Measurements from ENCODE around the gene RAVER1.

RAVER1 gene

DNA sequence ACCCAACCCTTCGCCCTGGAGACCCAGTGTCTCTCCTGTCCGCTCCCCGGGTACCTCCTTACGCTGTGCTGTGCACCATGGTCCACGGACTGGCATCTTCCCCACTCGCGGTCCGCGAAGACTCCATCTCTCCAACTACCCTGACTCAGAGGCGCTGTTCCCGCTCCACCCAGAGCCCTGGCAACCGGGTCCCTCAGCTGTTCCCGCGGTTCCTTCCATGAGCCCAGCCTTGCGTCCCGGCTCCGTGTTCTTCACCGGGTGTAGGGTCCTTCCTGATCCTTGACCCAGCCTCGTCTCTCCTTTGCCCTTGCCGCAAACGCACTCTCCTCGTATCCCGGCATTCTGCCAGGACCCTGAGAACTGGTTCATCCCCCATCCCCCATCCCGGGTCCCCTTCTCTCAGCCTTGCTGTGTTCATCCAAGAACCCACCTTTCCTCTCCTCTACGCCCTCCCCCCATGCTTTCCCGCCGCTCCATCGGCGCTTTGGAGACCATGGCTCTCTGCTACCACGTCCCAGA is 42.9 kb downstream of the RAVER1 start:
- peaks cover 0 to 5% of the 10 kb centered on the region in 2 experiments; a peak in 1 of 3 replicates for H3K36me3 ChIP-seq (ENCODE audit: control insufficient read depth in 2 of 2, insufficient read depth in 1 of 2, low read length in 2 of 2)
- peak overlapping the region; percentile 41 for H3K4me3 ChIP-seq (ENCODE audit: low read depth, low read length)
- no peaks in the 10 kb centered on the region for H3K9me3 ChIP-seq (ENCODE audit: control insufficient read depth, insufficient read depth, low read depth, low read length)
- peaks cover 4% of the 10 kb centered on the region; the same call in 1 of the 2 replicates for H3K4me1 ChIP-seq (ENCODE audit: control insufficient read depth, insufficient read depth, low read length)
- POLR2A ChIA-PET, result interaction anchor here (1.1 to 2.0 kb wide), 8 partner anchors 13 to 90 kb away, joined by 3 to 16 read pairs (median 10); partner anchors contain the start of genes ICAM1, RAVER1 and TYK2
- CTCF ChIA-PET, result interaction anchor here (0.6 to 3.2 kb wide), 5 partner anchors 9 to 126 kb away, joined by 3 to 13 read pairs (median 5); partner anchors contain the start of gene ICAM1
- H3K27ac ChIP-seq (ENCODE audit: extremely low read depth, low read depth, low read length), result no peak overlapping the region
- TF ChIP-seq, protein P1, sequence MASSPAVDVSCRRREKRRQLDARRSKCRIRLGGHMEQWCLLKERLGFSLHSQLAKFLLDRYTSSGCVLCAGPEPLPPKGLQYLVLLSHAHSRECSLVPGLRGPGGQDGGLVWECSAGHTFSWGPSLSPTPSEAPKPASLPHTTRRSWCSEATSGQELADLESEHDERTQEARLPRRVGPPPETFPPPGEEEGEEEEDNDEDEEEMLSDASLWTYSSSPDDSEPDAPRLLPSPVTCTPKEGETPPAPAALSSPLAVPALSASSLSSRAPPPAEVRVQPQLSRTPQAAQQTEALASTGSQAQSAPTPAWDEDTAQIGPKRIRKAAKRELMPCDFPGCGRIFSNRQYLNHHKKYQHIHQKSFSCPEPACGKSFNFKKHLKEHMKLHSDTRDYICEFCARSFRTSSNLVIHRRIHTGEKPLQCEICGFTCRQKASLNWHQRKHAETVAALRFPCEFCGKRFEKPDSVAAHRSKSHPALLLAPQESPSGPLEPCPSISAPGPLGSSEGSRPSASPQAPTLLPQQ (tag by site-specific recombination; IDR thresholded peaks at IDR 0.05), result no peak
- TF ChIP-seq ZNF768 (tag by site-specific recombination; IDR thresholded peaks at IDR 0.05) (no peak), MEIS1 (CRISPR knock-in tag; IDR thresholded peaks at IDR 0.05; ENCODE audit: borderline replicate concordance) (no peak), KLF10 (tag by site-specific recombination; IDR thresholded peaks at IDR 0.05) (no peak), ZSCAN16 (tag by site-specific recombination; IDR thresholded peaks at IDR 0.05) (no peak), KLF7 (tag by site-specific recombination; IDR thresholded peaks at IDR 0.05; ENCODE audit: borderline replicate concordance) (no peak), ZBTB21 (tag by site-specific recombination; IDR thresholded peaks at IDR 0.05) (no peak), ZNF473 (tag by site-specific recombination; IDR thresholded peaks at IDR 0.05) (no peak), ZNF701 (tag by site-specific recombination; IDR thresholded peaks at IDR 0.05) (no peak), ZNF155 (tag by site-specific recombination; IDR thresholded peaks at IDR 0.05) (no peak), ZNF391 (tag by site-specific recombination; IDR thresholded peaks at IDR 0.05; ENCODE audit: borderline replicate concordance, low read depth) (no peak; the same call in 1 of the 2 replicates), ZNF324 (tag by site-specific recombination; IDR thresholded peaks at IDR 0.05) (no peak), ZBTB20 (tag by site-specific recombination; IDR thresholded peaks at IDR 0.05) (peak; percentile 84), ZNF549 (tag by site-specific recombination; IDR thresholded peaks at IDR 0.05) (no peak), ZNF571 (tag by site-specific recombination; IDR thresholded peaks at IDR 0.05) (no peak), ZNF707 (tag by site-specific recombination; IDR thresholded peaks at IDR 0.05) (no peak), ZBTB17 (tag by site-specific recombination; IDR thresholded peaks at IDR 0.05) (peak; percentile 59), ZNF404 (tag by site-specific recombination; IDR thresholded peaks at IDR 0.05) (no peak), ZNF202 (tag by site-specific recombination; IDR thresholded peaks at IDR 0.05; ENCODE audit: borderline replicate concordance) (no peak), ZNF19 (tag by site-specific recombination; IDR thresholded peaks at IDR 0.05; ENCODE audit: low read depth) (no peak), ZNF354C (tag by site-specific recombination; IDR thresholded peaks at IDR 0.05; ENCODE audit: borderline replicate concordance, low read depth) (no peak), ZNF140 (tag by site-specific recombination; IDR thresholded peaks at IDR 0.05) (no peak), SCRT1 (tag by site-specific recombination; IDR thresholded peaks at IDR 0.05; ENCODE audit: borderline replicate concordance) (no peak), OSR2 (tag by site-specific recombination; IDR thresholded peaks at IDR 0.05) (no peak)
- TF ChIP-seq, protein P2, sequence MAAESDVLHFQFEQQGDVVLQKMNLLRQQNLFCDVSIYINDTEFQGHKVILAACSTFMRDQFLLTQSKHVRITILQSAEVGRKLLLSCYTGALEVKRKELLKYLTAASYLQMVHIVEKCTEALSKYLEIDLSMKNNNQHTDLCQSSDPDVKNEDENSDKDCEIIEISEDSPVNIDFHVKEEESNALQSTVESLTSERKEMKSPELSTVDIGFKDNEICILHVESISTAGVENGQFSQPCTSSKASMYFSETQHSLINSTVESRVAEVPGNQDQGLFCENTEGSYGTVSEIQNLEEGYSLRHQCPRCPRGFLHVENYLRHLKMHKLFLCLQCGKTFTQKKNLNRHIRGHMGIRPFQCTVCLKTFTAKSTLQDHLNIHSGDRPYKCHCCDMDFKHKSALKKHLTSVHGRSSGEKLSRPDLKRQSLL (tag by site-specific recombination; IDR thresholded peaks at IDR 0.05), result 0 out of 2 replicates have a peak, but pooled peaks have one; percentile 20
- TF ChIP-seq, protein P3, sequence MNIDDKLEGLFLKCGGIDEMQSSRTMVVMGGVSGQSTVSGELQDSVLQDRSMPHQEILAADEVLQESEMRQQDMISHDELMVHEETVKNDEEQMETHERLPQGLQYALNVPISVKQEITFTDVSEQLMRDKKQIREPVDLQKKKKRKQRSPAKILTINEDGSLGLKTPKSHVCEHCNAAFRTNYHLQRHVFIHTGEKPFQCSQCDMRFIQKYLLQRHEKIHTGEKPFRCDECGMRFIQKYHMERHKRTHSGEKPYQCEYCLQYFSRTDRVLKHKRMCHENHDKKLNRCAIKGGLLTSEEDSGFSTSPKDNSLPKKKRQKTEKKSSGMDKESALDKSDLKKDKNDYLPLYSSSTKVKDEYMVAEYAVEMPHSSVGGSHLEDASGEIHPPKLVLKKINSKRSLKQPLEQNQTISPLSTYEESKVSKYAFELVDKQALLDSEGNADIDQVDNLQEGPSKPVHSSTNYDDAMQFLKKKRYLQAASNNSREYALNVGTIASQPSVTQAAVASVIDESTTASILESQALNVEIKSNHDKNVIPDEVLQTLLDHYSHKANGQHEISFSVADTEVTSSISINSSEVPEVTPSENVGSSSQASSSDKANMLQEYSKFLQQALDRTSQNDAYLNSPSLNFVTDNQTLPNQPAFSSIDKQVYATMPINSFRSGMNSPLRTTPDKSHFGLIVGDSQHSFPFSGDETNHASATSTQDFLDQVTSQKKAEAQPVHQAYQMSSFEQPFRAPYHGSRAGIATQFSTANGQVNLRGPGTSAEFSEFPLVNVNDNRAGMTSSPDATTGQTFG (tag by site-specific recombination; IDR thresholded peaks at IDR 0.05; ENCODE audit: borderline replicate concordance), result no peak
- TF ChIP-seq, protein P4, sequence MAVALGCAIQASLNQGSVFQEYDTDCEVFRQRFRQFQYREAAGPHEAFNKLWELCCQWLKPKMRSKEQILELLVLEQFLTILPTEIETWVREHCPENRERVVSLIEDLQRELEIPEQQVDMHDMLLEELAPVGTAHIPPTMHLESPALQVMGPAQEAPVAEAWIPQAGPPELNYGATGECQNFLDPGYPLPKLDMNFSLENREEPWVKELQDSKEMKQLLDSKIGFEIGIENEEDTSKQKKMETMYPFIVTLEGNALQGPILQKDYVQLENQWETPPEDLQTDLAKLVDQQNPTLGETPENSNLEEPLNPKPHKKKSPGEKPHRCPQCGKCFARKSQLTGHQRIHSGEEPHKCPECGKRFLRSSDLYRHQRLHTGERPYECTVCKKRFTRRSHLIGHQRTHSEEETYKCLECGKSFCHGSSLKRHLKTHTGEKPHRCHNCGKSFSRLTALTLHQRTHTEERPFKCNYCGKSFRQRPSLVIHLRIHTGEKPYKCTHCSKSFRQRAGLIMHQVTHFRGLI (tag by site-specific recombination; IDR thresholded peaks at IDR 0.05), result no peak
- TF ChIP-seq, protein P5, sequence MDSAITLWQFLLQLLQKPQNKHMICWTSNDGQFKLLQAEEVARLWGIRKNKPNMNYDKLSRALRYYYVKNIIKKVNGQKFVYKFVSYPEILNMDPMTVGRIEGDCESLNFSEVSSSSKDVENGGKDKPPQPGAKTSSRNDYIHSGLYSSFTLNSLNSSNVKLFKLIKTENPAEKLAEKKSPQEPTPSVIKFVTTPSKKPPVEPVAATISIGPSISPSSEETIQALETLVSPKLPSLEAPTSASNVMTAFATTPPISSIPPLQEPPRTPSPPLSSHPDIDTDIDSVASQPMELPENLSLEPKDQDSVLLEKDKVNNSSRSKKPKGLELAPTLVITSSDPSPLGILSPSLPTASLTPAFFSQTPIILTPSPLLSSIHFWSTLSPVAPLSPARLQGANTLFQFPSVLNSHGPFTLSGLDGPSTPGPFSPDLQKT (IDR thresholded peaks at IDR 0.05; ENCODE audit: borderline replicate concordance, low read depth, low read length), result no peak
- TF ChIP-seq, protein P6, sequence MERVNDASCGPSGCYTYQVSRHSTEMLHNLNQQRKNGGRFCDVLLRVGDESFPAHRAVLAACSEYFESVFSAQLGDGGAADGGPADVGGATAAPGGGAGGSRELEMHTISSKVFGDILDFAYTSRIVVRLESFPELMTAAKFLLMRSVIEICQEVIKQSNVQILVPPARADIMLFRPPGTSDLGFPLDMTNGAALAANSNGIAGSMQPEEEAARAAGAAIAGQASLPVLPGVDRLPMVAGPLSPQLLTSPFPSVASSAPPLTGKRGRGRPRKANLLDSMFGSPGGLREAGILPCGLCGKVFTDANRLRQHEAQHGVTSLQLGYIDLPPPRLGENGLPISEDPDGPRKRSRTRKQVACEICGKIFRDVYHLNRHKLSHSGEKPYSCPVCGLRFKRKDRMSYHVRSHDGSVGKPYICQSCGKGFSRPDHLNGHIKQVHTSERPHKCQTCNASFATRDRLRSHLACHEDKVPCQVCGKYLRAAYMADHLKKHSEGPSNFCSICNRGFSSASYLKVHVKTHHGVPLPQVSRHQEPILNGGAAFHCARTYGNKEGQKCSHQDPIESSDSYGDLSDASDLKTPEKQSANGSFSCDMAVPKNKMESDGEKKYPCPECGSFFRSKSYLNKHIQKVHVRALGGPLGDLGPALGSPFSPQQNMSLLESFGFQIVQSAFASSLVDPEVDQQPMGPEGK (tag by site-specific recombination; IDR thresholded peaks at IDR 0.05), result no peak

Data from HEK293 (cell line).